Skeletal muscle satellite cell (primary cell): Measurements from ENCODE around the gene LRBA.
"Not testable (repeated sequence)": the region's sequence is repeated elsewhere in the genome, so short reads cannot be mapped to it uniquely, and the experiment has no call there.

Experiments used
- H3K27me3 ChIP-seq: 2 replicates; pipeline ENCODE4 v1.7.0; 2013; ENCODE audit warnings: low read length; ENCODE audit not compliant: control insufficient read depth, insufficient read depth
- H3K36me3 ChIP-seq: 2 replicates; pipeline ENCODE4 v1.7.0; 2013; ENCODE audit warnings: mild to moderate bottlenecking, control low read depth, low read length; ENCODE audit not compliant: insufficient read depth
- H3K4me1 ChIP-seq: 2 replicates; pipeline ENCODE4 v1.7.0; 2013; ENCODE audit warnings: low read length; ENCODE audit not compliant: control insufficient read depth, insufficient read depth
- H3K4me2 ChIP-seq: 2 replicates; pipeline ENCODE4 v1.7.0; 2013; ENCODE audit warnings: mild to moderate bottlenecking, low read length
- H3K4me3 ChIP-seq: 2 replicates; pipeline ENCODE4 v1.7.0; 2013; ENCODE audit warnings: low read length
- H3K9ac ChIP-seq: 2 replicates; pipeline ENCODE4 v1.7.0; 2013; ENCODE audit warnings: mild to moderate bottlenecking, low read depth, low read length, moderate library complexity
- H3K9me3 ChIP-seq: replicated peaks from 2 replicates; pipeline ENCODE4 v1.7.0; 2013; ENCODE audit warnings: mild to moderate bottlenecking, control low read depth, low read length

Gene LRBA

DNA sequence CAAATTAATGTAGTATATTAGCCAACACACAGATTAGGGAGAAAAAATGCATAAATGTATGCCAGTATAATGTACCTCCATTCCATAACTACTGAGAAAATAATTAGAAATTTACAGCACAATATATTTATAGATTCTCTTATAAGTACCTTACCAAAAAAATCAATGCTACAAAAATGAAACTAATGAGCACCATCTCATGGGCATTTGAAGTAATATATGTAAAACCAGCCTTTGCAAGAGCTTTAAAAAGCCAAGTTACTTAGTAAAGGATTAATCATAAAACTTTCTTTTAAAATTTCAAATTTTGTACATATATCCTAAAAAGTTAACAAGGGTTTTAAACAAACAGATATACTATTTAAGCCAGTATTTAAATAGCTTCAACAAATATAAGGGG lies 43.2 kb downstream of the LRBA start:
- H3K9ac ChIP-seq: no peak overlapping the region
- H3K36me3 ChIP-seq: no peaks in the 10 kb centered on the region
- no peaks in the 10 kb centered on the region for H3K4me1 ChIP-seq
- no peak overlapping the region for H3K4me3 ChIP-seq
- no peaks in the 10 kb centered on the region for H3K9me3 ChIP-seq
- no peaks in the 10 kb centered on the region for H3K27me3 ChIP-seq
- no peak overlapping the region for H3K4me2 ChIP-seq

GRCh38 chr4:150970685-150971151 lies 44.4 kb downstream of the LRBA start:
- no peaks in the 10 kb centered on the region for H3K36me3 ChIP-seq
- H3K4me3 ChIP-seq: no peak overlapping the region
- no peaks in the 10 kb centered on the region for H3K4me1 ChIP-seq
- no peaks in the 10 kb centered on the region for H3K9me3 ChIP-seq
- no peaks in the 10 kb centered on the region for H3K27me3 ChIP-seq
- H3K4me2 ChIP-seq: no peak overlapping the region
- no peak overlapping the region for H3K9ac ChIP-seq

DNA sequence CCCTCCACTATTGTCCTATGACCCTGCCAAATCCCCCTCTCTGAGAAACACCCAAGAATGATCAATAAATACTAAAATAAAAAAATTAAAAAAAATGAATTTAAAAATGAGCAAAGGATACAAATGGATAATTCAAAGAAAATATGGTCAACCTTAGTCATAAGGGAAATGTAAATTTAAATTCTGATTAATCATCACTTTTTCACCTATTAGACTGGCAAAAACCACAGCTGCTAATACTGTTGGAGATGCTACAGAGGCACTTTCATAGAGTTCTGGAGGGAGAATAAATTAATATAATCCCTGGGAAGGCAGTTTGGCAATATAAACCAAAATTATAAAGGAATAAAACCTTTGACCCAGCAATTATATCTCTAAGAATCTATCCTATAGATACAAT lies 50.3 kb downstream of the LRBA start:
- no peak overlapping the region for H3K4me2 ChIP-seq
- H3K9me3 ChIP-seq: no peaks in the 10 kb centered on the region
- H3K4me1 ChIP-seq: peaks cover 14% of the 10 kb centered on the region
- H3K36me3 ChIP-seq: no peaks in the 10 kb centered on the region
- H3K27me3 ChIP-seq: no peaks in the 10 kb centered on the region
- no peak overlapping the region for H3K4me3 ChIP-seq
- no peak overlapping the region for H3K9ac ChIP-seq

DNA sequence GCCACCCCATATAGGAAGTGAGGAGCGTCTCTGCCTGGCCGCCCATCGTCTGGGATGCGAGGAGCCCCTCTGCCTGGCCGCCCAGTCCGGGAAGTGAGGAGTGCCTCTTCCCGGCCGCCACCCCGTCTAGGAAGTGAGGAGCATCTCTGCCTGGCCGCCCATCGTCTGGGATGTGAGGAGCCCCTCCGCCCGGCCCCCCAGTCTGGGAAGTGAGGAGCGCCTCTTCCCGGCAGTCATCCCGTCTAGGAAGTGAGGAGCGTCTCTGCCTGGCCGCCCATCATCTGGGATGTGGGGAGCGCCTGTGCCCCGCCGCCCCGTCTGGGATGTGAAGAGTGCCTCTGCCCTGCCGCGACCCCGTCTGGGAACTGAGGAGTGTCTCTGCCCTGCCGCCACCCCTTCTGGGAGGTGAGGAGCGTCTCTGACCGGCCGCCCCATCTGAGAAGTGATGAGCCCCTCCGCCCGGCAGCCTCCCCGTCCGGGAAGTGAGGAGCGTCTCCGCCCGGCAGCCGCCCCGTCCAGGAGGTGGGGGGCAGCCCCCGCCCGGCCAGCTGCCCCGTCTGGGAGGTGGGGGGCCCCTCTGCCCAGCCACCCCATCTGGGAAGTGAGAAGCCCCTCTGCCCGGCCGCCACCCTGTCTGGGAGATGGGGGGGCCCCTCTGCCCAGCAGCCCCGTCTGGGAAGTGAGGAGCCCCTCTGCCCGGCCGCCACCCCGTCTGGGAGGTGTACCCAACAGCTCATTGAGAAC lies 51.3 kb downstream of the LRBA start:
- not testable (repeated sequence) for H3K36me3 ChIP-seq, H3K27me3 ChIP-seq, H3K4me2 ChIP-seq, H3K9me3 ChIP-seq, H3K9ac ChIP-seq, H3K4me3 ChIP-seq
- peaks cover 14% of the 10 kb centered on the region for H3K4me1 ChIP-seq

DNA sequence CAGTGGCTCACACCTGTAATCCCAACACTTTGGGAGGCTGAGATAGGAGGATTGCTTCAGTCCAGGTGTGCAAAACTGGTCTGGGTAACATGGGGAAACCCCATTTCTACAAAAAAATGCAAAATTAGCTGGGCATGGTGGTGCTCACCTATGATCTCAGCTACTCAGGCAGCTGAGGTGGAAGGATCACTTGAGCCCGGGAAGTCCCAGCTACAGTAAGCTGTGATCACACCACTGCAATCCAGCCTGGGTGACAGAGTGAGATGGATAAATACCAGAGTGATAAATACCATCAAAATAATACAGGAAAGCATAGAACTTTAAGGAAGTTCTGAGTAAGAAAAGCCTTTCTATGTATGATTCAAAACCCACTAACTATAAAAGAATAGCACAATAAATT lies 52.8 kb downstream of the LRBA start:
- H3K27me3 ChIP-seq: no peaks in the 10 kb centered on the region
- H3K9me3 ChIP-seq: no peaks in the 10 kb centered on the region
- peaks cover 14% of the 10 kb centered on the region for H3K4me1 ChIP-seq
- no peak overlapping the region for H3K4me2 ChIP-seq
- no peaks in the 10 kb centered on the region for H3K36me3 ChIP-seq
- H3K9ac ChIP-seq: no peak overlapping the region
- H3K4me3 ChIP-seq: no peak overlapping the region

DNA sequence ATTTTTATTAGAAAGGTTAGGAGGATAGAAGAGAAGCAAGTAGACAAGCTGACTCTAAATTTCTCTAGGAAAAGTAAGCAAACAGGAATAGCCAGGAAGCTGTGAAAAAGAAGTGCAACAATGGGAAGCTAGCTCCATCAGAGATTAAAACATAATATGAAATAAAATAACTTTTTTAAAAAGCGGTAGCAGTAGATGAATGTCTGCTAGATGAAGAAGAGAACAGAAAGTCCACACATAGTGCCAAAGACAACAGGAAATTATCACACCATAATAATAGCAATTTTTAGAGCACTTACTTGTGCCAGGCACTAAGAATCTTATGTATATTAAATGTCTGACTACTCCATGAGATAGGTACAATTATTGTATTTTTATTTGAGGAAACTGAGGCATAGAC lies 53.5 kb downstream of the LRBA start:
- Histone ChIP-seq H3K9ac (no peak overlapping the region), H3K4me1 (peaks cover 14% of the 10 kb centered on the region), H3K27me3 (no peaks in the 10 kb centered on the region), H3K4me3 (no peak overlapping the region), H3K4me2 (peak overlapping the region; percentile 8), H3K9me3 (no peaks in the 10 kb centered on the region), H3K36me3 (no peaks in the 10 kb centered on the region)

GRCh38 chr4:150960818-150961217 lies 54.3 kb downstream of the LRBA start:
- H3K9ac ChIP-seq: no peak overlapping the region
- peaks cover 14% of the 10 kb centered on the region for H3K4me1 ChIP-seq
- H3K4me2 ChIP-seq: no peak overlapping the region
- no peaks in the 10 kb centered on the region for H3K9me3 ChIP-seq
- H3K27me3 ChIP-seq: no peaks in the 10 kb centered on the region
- no peaks in the 10 kb centered on the region for H3K36me3 ChIP-seq
- H3K4me3 ChIP-seq: no peak overlapping the region

DNA sequence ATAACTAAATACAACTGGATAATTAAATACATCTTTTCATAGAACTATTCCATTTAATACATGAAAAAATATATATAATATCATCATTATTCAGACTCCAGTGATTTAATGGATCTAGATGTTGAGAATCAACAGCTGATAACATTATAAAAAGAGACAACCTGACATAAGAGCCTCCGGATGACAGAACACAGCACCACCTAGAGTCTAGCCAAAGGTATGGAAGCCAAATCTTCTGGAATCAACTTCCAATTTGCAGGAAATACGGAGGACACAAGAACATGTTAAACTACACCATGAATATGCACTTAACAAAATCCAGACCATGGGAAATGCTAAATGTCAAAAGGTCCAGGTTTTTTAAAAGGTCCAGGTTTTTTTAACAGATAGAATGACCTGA lies 55.0 kb downstream of the LRBA start:
- Histone ChIP-seq H3K36me3 (no peaks in the 10 kb centered on the region), H3K9me3 (no peaks in the 10 kb centered on the region), H3K9ac (no peak overlapping the region), H3K4me2 (no peak overlapping the region), H3K27me3 (no peaks in the 10 kb centered on the region), H3K4me3 (no peak overlapping the region), H3K4me1 (peaks cover 14% of the 10 kb centered on the region)

- not testable (repeated sequence) for H3K9ac ChIP-seq, H3K4me2 ChIP-seq, H3K36me3 ChIP-seq, H3K27me3 ChIP-seq, H3K4me3 ChIP-seq, H3K9me3 ChIP-seq
- H3K4me1 ChIP-seq: peaks cover 14% of the 10 kb centered on the region
Observed at GRCh38 chr4:150957981-150958380, 57.1 kb downstream of the LRBA start.

DNA sequence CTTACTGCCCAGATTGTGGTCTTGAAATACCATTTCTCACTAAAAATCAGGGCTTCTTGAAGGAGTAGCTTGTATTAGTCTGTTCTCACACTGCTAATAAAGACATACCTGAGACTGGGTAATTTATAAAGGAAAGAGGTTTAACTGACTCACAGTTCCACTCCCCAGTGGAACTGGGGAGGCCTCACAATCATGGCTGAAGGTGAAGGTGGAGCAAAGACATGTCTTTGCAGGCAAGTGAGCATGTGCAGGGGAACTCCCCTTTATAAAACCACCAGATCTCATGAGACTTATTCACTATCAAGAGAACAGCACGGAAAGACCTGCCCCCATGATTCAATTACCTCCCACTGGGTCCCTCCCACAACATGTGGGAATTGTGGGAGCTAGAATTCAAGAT lies 58.0 kb downstream of the LRBA start:
- not testable (repeated sequence) for H3K36me3 ChIP-seq, H3K4me3 ChIP-seq, H3K4me2 ChIP-seq, H3K9ac ChIP-seq, H3K27me3 ChIP-seq, H3K9me3 ChIP-seq
- peaks cover 12% of the 10 kb centered on the region for H3K4me1 ChIP-seq

- H3K9ac ChIP-seq: not testable (repeated sequence)
Observed at GRCh38 chr4:150953916-150954315, 61.2 kb downstream of the LRBA start.

GRCh38 chr4:150952167-150952845 lies 62.8 kb downstream of the LRBA start:
- Histone ChIP-seq H3K9ac (no peak overlapping the region), H3K9me3 (no peaks in the 10 kb centered on the region), H3K4me1 (peaks cover 5% of the 10 kb centered on the region), H3K36me3 (no peaks in the 10 kb centered on the region), H3K4me3 (no peak overlapping the region), H3K4me2 (no peak overlapping the region), H3K27me3 (no peaks in the 10 kb centered on the region)

More at GRCh38 chr4:150953916-150954315, 61.2 kb downstream of the LRBA start:
- not testable (repeated sequence) for H3K9me3 ChIP-seq, H3K4me2 ChIP-seq, H3K36me3 ChIP-seq, H3K4me1 ChIP-seq, H3K27me3 ChIP-seq, H3K4me3 ChIP-seq
